Inflammatory macrophage (primary cell): ENCODE measurements around the gene CXCL1.
A peak's percentile ranks its signal among the peaks of the same experiment; 100 is the strongest.

ENCODE experiments used
- DNase-seq, 2 donors: peaks; one replicate each; pipeline ENCODE4 v3.0.0-alpha.2; 2020 to 2022
- total RNA-seq, 18 experiments: gene quantifications; one replicate each; lab custom pipeline; 2026; ENCODE audit warnings: mixed read lengths in 6 of 18, inconsistent platforms in 2 of 18; lab: John Stamatoyannopoulos, UW

The CXCL1 gene
- total RNA-seq = 0.08 to 365 (median 1.4) reads per million in 18 experiments

GRCh38 chr4:73869130-73870055 lies at the start of gene CXCL1:
Gene CXCL1, plus strand, starts transcription at chr4:73869393. Its CDS starts 78 bp downstream, at chr4:73869471.
- DNase-seq = peak; percentile 15 to 48

GRCh38 chr4:73821325-73821724 lies 47.9 kb upstream of the CXCL1 start:
- peak in 1 of 2 donors; percentile 35 for DNase-seq

GRCh38 chr4:73822389-73822788 lies 46.8 kb upstream of the CXCL1 start:
- DNase-seq = no peak

- peak; percentile 66 to 78 for DNase-seq
Measured at GRCh38 chr4:73822812-73823504, 46.2 kb upstream of the CXCL1 start.

- no peak for DNase-seq
Measured at GRCh38 chr4:73823760-73824159, 45.4 kb upstream of the CXCL1 start.

- DNase-seq = peak; percentile 66 to 78
Measured at GRCh38 chr4:73828956-73829355, 40.2 kb upstream of the CXCL1 start.

- DNase-seq = no peak
Measured at GRCh38 chr4:73831569-73831968, 37.6 kb upstream of the CXCL1 start.

GRCh38 chr4:73832651-73833237 lies 36.4 kb upstream of the CXCL1 start:
- no peak for DNase-seq

- DNase-seq = peak; percentile 38 to 48
Measured at GRCh38 chr4:73836373-73837279, 32.6 kb upstream of the CXCL1 start, which contains the start of gene CXCL6. Gene CXCL6, plus strand, starts transcription at chr4:73836678. Its CDS starts 73 bp downstream, at chr4:73836751.

GRCh38 chr4:73839071-73839470 lies 30.1 kb upstream of the CXCL1 start:
- no peak for DNase-seq

GRCh38 chr4:73839715-73840114 lies 29.5 kb upstream of the CXCL1 start:
- DNase-seq = no peak

GRCh38 chr4:73841243-73841925 lies 27.8 kb upstream of the CXCL1 start:
- DNase-seq = no peak

- DNase-seq = no peak
Measured at GRCh38 chr4:73842696-73843095, 26.5 kb upstream of the CXCL1 start.

- no peak for DNase-seq
Measured at GRCh38 chr4:73843369-73843768, 25.8 kb upstream of the CXCL1 start.

GRCh38 chr4:73844345-73844744 lies 24.8 kb upstream of the CXCL1 start:
- DNase-seq = peak; percentile 36 to 77

- peak in 1 of 2 donors; percentile 26 for DNase-seq
Measured at GRCh38 chr4:73844806-73845205, 24.4 kb upstream of the CXCL1 start.

- DNase-seq = peak; percentile 61 to 64
Measured at GRCh38 chr4:73847526-73848182, 21.5 kb upstream of the CXCL1 start.

- DNase-seq = no peak
Measured at GRCh38 chr4:73848183-73848777, 20.9 kb upstream of the CXCL1 start.

- no peak for DNase-seq
Measured at GRCh38 chr4:73850261-73850970, 18.8 kb upstream of the CXCL1 start.

- no peak for DNase-seq
Measured at GRCh38 chr4:73851293-73851692, 17.9 kb upstream of the CXCL1 start.
